HG03095 (cell line): ENCODE data around the gene TMEM126B.
"Not testable (repeated sequence)": the region's sequence is repeated elsewhere in the genome, so short reads cannot be mapped to it uniquely, and the experiment has no call there.

ENCODE experiments used
- ATAC-seq: cut with Tn5 transposase; IDR thresholded peaks from one replicate; pipeline ENCODE4 v1.9.1; 2021; ENCODE audit warnings: moderate library complexity; ENCODE audit not compliant: unreplicated experiment

The TMEM126B gene

DNA sequence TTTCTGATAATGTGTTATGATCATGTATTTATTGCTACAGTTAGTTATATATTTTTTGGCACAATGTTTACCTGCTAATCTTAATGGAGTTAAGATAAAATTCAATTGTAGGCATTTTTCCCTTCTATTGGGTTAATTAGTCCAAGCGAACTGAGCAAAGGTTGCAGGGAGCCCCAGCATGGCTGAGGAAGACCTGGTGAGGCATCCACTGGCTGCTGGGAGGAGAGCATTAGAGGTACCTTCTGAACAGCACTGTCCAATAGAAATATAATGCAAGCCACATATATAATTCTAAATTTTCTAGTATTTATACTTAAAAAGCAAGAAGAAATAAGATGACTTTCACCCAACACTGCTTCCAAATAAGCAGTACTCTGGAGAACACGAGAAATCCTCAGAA is 18.7 kb downstream of the TMEM126B start:
- ATAC-seq, result peak; percentile 8

DNA sequence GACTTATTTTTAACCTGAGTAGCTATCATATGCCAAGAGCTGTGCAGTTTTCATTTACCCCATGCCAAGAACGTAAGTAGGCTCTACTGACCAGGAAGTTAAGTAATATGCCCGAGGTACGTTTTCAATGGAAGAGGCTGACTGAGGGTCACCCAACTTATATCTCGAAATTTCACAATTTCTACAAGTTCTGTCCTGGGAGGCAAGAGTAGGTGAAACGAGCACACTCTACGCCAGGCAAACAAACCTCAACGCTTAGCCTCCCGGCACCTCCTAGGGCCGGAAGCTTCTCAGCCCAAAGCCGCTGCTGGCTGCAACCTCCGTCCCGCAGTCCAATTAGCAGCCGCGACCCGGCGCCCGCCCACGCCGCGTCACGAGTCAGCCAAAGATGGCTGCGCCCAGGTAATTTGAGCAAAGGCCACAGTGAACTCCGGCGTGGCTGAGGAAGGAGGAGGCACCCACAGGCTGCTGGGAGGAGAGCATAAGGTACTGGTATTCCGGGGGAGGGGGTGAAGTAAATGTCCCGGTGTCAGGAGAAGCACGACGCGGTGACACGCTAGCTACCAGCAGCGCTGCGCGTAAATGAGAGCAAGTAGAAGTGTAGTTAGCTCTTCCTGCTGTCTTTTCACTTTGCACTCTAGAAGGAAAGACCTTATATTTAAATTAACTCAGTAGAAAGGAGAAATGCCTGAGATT is 19.4 kb downstream of the TMEM126B start, which contains the start of gene TMEM126A:
Gene TMEM126A (plus strand): TSS at position 364 of the 696 bp plus-strand sequence. CDS start 2,289 bp downstream, outside the sequence.
- ATAC-seq, result peak; percentile 100

DNA sequence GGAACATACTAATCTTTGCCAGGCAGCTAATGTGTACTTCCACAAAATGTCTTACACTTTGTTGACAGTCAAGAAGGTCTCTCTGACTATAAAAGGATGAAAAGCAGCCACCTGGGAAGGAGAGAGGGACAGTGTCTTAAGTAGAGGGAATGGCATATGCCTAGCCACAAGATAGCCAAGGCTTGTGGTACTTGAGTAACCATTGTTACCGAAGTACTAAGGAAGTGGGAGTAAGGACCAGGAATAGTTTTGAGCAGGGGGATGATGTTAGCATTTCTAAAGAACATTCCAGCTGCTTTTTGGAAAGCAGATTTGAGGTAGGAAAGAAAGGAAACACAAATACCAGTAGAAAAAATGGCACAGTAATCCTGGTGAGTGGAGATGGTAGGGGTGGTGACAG is 22.7 kb downstream of the TMEM126B start:
- no peak for ATAC-seq

DNA sequence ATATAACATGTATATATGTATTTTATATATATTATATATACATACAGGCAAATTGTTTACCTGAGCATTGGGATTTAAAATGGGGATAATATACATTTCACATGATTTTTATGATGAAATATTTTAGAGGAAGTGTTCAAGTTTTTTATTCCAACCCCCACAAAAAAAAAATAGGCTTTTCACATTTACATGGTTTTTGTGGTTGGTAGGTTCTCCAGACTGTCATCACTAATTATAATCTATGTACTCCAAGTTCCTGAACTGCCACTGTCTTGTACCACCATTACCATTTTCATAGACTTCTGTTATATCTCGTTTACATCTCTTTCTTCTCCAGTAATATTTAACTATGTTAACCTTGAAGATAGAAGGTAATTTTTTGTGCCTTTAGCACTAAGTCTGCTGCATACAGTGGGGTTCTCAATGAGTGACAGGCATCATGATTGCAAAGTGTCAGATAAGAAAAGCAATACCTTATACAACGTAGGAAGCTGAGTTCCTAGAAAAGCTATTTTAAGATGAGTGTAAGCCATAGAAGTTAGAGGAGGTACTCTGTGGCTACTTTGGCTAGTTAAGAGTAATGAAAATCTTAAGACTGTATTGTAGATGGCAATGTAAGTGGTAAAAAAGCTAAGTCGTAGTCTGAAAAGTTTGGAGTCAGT is 24.5 kb downstream of the TMEM126B start:
- no peak for ATAC-seq

DNA sequence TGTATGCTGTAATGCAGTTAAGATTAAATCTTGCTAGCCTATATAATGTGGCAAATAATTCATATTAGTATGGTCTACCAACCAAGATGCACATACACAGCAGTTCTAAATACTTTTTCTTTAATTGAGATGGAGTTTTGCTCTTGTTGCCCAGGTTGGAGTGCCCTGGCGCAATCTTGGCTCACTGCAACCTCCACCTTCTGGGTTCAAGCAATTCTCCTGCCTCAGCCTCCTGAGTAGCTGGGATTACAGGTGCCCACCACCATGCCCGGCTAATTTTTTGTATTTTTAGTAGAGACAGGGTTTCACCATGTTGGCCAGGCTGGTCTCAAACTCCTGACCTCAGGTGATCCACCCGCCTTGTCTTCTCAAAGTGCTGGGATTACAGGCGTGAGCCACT is 25.9 kb downstream of the TMEM126B start:
- ATAC-seq, result not testable (repeated sequence)

DNA sequence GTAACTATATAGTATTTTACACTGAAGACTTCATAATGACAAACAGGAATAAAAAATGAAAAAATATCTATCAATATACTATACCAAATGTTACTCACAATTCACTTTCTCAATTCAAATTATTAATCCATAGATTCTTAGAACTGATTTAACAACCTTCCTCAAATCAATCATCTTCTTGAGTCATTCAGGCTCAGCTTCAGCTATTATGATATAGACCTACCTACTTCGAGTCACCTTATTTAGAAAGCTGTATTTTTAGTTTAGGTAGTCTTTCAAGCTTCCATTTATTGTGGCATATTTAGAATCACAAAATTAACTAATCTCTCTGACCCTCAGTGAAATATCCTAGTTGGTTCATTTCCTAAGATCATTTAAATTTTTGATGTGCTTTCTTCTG is 28.4 kb downstream of the TMEM126B start:
- ATAC-seq, result no peak

DNA sequence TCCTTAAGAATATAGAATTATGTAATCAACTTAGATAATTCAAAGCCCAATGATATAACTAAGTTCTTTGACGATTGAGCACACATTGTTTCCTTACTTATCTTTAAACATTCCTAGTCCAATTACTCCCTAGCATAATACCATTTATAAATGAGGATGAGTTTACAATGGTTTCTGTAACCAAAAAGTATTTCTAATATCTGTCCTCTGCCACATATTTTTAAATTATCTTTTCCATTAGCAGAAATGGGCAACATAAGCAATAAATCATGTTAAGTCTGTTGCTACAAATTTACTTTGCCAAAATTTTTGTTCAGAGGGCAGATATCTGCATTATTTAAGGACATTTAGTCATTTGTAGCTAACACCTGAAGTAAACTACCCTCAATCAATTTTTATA is 29.8 kb downstream of the TMEM126B start:
- no peak for ATAC-seq

DNA sequence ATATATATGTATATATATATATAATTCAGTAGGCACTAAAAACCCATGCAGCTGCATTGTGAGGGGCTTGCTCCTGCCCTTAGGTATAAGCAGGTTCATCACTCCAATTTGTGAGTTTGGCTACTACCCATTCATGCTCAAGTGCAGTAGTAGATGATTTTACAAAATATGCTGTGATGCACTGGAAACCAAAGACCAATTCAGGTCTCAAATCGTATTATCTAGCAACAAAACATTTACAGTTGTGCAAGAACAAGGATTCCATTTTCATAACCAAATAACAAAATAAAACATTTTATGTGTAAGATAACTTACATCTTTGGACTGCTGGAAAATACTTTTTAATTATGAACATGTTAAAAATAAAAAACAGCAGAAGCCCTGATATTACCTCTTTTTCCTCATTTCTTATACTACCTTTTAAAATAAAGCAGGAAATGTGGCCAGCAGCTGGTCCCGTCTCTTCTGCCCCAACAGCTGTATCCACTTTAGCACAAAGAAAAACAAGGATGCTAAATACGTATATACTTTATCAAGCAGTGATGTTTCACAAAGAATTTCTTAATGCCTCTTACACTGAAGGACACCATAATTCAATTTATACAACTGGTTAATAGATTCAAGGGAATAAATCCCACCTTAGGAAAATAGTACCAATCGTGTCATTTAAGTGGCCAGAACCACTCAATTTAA is 33.7 kb downstream of the TMEM126B start:
- ATAC-seq, result no peak

DNA sequence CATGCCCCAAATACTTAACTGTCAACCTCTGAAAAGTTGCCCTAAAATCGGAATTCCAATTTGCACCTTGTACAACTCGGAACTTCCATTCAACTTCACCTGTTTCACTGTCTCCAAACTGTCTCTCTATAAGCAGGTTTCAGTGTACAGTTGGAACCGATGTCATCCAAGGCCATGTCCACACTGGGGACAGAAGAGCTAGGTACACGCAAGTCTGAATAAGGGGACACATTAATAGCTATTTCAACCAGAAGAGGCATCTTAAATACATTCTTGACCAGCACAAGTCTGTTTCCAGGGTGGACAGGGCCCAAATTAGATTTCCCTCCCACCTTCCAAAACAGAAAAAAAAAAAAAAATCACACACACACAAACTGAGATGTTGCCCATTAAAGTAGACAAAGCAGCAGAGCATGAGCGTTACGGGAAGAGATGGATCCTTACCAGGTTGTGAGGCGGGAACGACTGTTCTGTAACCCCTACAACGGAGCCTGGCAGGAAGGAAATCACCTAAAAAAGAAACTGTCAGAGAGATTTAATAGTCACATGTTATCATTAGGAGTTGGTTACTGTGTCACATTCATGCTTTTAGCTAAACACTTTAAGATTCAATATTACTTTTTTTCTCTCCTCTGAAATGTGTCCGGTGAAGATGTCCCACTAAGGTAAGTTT is 34.8 kb downstream of the TMEM126B start:
- no peak for ATAC-seq

DNA sequence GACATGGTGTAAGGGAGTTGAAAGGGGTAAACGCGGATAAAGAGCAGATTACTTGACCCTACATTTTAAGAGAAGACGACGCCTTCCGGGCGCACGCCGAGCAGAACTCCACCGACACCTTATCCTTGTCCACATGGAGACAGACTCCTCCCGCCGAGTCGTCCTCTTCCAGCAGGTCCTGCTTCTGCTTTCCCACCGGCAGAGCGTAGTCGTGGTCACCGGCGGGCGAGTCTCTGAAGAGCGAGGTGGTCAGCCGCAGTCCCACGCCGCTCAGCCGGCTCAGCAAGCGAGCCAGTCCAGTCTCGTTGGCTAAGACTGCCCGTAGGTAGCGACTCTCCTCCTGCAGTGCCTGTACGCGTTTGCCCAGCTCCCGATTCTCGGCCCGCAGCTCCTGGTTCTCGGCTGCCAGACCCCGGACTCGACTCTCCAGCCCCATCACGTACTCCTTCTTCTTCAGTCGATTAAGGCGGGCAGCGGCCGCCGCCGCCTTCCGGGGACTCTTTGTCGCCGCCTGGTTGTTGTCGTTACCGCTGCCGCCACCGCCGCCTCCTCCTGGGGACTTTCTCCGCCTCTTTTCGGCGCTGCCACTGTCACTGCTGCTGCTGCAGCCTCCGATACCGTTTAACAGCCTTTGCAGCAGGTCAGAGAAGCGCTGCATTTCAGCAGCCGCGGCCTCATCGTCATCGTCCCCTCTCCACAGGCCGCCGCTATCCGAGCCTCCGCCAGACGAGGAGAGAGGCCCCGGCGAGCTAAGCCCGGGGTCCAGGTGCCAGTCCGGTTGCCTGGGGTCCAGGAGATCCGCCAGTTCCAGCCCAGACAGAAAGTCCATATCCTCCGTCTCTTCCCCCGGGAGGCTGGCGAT is 35.6 kb downstream of the TMEM126B start:
- peak; percentile 60 for ATAC-seq

DNA sequence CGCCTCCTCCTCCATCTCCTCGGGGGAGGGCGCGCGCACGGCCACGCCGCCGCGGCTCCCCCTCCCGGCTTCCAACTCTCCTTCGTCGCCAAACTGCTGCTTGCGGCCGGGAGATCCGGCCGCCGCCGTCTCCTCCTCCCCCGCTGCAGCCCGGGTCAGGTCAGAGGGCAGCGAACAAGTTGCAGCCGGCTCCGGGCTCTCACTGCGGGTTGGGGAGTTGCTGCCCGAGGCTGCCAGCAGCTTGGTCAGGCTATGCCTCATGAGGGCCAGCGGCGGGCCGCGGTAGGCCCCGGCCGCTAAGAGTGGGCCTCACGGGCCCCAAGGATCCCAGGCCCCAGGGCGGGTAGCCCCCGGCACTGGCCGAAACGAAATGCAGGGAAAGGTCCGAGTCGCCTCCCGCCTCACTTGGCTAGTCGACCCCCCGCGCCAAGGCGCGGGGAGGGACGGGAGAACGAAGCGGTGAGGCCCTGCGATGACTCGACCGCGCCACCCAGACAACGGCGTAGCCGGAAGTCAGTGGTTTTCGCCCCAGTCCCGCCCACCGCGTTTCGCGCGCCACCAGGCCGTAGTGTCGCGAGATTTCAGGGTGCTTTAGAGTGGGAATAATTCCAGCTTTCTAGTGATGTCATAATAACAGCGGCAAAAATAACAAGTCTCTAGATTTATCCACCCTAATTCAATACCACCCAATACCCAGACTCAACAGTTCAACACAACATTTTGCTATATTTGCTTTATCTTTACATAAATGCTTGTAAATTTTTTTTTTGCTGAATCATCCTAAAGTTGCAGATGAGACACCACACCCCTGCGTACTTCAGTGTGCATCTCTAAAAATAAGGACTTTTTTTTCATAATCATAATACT is 36.5 kb downstream of the TMEM126B start, which contains the start of gene CREBZF:
Gene CREBZF (minus strand): TSS at position 515 of the 867 bp plus-strand sequence. CDS start 254 bp downstream, at position 261.
- ATAC-seq, result peak; percentile 92

DNA sequence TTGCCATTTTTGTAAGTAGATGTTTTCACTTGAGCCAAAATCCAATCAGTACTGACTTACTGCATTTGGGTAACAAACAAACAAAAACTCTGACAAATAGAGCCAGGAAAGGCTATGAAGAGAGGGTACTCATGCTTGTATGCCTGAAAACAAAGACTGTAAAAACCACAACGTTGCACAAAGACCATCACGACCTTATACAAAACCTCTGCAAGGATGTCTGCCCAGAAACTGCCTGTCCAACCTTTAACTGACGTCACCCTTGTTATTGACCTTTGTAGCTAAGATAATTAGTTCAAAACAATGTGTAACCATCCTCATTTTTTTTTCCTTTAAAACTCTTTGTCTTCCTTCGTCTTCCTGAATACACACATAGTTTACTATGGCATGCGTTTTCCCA is 37.3 kb downstream of the TMEM126B start:
- no peak for ATAC-seq

DNA sequence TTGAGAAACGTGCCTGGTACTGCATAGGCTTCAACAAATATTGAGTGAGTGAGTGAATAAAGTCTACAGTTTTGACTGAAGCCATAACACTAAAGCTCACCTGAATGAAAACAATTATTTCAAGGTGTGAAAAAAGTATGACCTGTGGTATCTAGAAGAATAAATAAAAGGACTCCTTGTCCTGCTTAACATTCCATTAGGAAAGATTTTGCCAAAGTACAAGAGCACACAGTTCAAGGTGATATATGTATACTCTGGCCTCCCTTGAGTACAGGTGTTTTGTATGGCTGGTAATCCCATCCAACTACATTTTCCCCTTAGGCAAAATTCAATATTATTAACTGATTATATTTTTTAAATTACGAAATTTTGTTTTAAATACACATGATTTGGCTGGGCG is 38.3 kb downstream of the TMEM126B start:
- ATAC-seq, result no peak

DNA sequence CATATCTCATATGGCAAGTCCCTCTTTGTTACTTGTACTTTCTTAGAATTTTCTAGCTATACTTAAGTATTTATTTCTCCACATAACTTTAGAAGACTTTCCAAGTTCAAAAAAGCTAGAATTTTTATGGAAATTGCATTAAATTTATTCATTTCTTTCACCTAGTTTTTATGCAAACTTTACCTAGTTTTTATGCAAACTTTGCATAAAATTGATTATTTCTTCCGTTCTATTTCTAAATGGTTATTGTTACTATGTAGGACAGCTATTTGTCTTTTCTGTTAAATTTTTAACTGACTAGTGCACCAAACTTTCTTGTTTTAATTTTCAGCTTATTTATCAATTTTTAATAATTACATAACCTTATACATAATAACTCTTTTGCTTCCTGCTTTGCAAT is 39.8 kb downstream of the TMEM126B start:
- ATAC-seq, result no peak

DNA sequence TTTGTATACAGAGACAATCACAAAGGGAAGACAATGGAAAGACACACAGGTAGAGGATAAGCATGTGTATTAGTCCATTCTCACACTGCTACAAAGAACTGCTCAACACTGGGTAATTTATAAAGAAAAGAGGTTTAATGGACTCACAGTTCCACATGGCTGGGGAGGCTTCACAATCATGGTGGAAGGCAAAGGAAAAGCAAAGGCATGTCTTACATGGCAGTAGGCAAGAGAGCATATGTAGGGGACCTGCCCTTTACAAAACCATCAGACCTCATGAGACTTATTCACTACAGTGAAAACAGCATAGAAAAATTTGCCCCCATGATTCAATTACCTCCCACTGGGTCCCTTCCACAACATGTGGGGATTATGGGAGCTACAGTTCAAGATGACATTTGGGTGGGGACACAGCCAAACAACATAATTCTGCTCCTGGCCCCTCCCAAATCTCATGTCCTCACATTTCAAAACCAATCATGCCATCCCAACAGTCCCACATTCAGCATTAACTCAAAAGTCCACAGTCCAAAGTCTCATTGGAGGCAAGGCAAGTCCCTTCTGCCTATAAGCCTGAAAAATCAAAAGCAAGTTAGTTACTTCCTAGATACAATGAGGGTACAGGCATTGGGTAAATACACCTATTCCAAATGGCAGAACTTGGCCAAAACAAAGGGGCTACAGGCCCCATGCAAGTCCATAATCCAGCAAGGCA is 42.7 kb downstream of the TMEM126B start:
- ATAC-seq, result not testable (repeated sequence)

DNA sequence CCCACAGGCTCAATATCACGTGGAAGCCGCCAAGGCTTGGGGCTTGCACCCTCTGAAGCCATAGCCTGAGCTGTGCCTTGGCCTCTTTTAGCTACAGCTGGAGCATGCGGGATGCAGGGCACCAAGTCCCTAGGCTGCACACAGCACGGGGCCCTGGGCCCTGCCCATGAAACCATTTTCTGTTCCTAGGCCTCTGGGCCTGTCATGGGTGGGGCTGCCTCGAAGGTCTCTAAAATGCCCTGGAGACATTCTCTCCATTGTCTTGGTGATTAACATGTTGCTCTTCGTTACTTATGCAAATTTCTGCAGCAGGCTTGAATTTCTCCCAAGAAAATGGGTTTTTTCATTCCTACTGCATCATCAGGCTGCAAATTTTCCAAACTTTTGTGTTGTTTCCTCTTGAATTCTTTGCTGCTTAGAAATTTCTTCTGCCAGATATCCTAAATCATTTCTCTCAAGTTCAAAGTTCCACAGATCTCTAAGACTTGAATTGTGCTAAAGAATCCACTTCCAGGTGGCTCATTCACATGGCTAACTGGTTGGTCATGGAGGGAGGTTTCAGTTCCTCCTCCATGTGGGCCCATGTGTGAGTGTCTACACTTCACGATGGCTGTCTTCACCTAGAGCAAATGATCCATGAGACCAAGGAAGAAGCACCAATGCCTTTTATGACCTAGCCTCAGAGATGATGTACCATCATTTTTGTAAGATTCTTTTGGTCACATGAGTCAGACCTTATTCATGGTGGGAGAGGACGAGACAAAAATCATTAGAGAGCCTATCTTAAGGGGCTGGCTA is 43.9 kb downstream of the TMEM126B start:
- no peak for ATAC-seq

DNA sequence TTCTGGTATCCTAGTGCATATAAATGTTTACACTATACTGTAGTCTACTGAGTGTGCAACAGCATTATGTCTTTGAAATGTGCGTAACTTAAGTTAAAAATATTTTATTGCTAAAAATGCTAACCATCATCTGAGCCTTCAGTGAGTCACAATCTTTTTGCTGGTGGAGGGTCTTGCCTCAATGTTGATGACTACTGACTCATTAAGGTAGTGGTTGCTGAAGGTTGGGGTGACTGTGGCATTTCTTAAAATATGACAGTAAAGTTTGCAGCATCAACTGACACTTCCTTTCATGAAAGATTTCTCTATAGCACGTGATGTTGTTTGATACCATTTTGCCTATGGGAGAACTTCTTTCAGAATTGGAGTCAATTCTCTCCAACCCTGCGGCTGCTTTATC is 45.0 kb downstream of the TMEM126B start:
- no peak for ATAC-seq

DNA sequence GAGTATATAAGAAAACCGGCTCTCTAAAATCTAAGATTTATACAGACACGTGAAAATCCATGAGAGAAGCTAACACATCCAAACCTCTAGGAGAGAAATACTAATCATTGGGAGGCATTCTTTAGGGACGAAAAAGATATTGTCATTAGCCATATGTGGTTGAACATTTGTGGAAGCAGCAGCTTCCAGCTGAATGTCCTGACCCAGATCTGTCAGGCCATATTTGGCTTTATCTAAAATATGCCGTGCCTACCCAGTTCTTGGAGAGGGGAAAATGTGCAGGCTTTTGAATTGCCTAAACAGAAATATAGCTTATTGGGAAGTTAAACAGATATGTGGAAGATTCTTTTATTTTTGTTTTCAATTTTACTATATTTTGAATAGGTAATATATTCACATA is 51.2 kb downstream of the TMEM126B start:
- no peak for ATAC-seq
